ENCODE data around the gene FBXO34. TPM values are rescaled to one million over a fixed set of nuclear protein-coding genes. Genes with fewer than 3 reads are reported as not detected.
"Not testable (repeated sequence)": the region's sequence is repeated elsewhere in the genome, so short reads cannot be mapped to it uniquely, and the experiment has no call there.

The FBXO34 gene
- total RNA-seq, 4 donors from 2014 or later: 33.3 to 43.1 (median 34.5) TPM

DNA sequence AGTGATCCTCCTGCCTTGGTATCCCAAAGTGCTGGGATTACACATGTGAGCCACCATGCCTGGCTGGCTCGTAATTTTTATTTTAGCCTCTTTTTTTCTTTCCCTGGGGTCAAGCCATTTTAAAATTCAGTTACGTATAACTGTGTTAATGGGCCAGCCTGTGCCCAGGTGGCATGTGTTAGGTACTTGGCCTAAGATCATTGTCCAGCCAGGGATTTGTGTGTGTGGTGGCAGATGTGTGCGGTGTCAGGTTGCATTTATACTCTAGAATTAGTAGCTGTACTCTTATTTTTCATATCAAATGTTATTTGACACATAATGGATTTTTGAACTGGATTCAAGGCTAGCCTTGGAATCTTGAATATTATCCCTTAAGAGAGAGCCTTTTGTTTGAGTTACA, 69.3 kb downstream of the FBXO34 start:
- H3K27me3 ChIP-seq: no peaks in the 10 kb centered on the region
- no peak for DNase-seq
- no peak overlapping the region for H3K4me3 ChIP-seq
- H3K36me3 ChIP-seq: no peaks in the 10 kb centered on the region
- 94 to 100% methylated on average over 3 of the region's 3 CpGs for WGBS, 2 donors
- H3K4me1 ChIP-seq: peaks cover 0 to 73% (median 21%) of the 10 kb centered on the region in 3 donors
- H3K9me3 ChIP-seq: no peaks in the 10 kb centered on the region
- H3K27ac ChIP-seq: peak overlapping the region in 1 of 4 donors; percentile 22
- TF ChIP-seq, protein P1, sequence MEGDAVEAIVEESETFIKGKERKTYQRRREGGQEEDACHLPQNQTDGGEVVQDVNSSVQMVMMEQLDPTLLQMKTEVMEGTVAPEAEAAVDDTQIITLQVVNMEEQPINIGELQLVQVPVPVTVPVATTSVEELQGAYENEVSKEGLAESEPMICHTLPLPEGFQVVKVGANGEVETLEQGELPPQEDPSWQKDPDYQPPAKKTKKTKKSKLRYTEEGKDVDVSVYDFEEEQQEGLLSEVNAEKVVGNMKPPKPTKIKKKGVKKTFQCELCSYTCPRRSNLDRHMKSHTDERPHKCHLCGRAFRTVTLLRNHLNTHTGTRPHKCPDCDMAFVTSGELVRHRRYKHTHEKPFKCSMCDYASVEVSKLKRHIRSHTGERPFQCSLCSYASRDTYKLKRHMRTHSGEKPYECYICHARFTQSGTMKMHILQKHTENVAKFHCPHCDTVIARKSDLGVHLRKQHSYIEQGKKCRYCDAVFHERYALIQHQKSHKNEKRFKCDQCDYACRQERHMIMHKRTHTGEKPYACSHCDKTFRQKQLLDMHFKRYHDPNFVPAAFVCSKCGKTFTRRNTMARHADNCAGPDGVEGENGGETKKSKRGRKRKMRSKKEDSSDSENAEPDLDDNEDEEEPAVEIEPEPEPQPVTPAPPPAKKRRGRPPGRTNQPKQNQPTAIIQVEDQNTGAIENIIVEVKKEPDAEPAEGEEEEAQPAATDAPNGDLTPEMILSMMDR (IDR thresholded peaks at IDR 0.05): no peak
- no peak for TF ChIP-seq POLR2A (IDR thresholded peaks at IDR 0.05)
- intact Hi-C loops (cut with DNase I): no loop called here

DNA sequence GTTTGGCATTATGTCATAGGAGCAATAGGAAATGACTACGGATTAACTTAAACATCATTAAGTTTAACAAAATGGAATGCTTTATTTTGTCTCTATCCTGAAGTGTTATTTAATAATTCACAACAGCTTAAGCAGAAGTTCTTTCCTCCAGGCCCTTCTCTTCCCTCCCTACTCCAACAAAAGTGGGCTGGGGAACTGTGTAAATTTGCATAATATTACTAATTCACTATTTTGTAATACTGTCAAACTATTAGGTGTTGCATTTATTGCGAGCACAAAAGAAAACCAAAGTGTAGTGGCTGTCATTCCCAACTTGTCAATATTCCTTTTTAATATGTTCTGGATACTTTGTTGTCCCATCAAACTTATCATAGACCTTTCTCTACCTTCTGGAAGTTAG, 70.6 kb downstream of the FBXO34 start:
- no peak for DNase-seq
- TF ChIP-seq, protein P1 (IDR thresholded peaks at IDR 0.05): no peak
- TF ChIP-seq POLR2A (IDR thresholded peaks at IDR 0.05): no peak
- H3K27me3 ChIP-seq: no peaks in the 10 kb centered on the region
- H3K9me3 ChIP-seq: no peaks in the 10 kb centered on the region
- intact Hi-C loops (cut with DNase I): no loop called here
- no peak overlapping the region for H3K27ac ChIP-seq
- WGBS, 2 donors: 76 to 80% methylated on average over 2 of the region's 2 CpGs
- peaks cover 0 to 71% (median 14%) of the 10 kb centered on the region in 3 donors for H3K4me1 ChIP-seq
- no peaks in the 10 kb centered on the region for H3K36me3 ChIP-seq
- no peak overlapping the region for H3K4me3 ChIP-seq

DNA sequence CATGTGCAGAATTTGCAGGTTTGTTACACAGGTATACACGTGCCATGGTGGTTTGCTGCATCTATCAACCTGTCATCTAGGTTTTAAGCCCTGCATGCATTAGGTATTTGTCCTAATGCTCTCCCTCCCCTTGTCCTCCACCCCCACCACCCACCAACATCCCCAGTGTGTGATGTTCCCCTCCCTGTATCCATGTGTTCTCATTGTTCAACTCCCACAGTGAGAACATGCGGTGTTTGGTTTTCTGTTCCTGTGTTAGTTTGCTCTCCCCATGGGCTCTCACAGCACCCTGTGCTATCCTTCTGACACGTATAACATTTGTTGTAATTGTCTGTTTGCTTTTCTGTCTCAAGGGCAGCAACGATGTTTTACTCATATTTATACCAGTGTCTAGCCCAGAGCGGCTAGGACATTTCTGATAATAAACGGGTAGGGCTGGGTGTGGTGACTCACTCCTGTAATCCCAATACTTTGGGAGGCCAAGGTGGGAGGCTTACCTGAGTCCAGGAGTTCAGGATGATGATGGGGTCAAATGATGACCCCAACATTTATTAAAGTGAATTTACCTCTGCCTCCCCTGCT, 73.5 kb downstream of the FBXO34 start:
- H3K27ac ChIP-seq; H3K27me3 ChIP-seq; intact Hi-C loops (cut with DNase I); H3K4me3 ChIP-seq; H3K9me3 ChIP-seq; DNase-seq; H3K36me3 ChIP-seq: not testable (repeated sequence)
- WGBS, 2 donors: 59 to 66% methylated on average over 6 of the region's 6 CpGs
- peaks cover 6 to 73% (median 18%) of the 10 kb centered on the region in 3 donors for H3K4me1 ChIP-seq

DNA sequence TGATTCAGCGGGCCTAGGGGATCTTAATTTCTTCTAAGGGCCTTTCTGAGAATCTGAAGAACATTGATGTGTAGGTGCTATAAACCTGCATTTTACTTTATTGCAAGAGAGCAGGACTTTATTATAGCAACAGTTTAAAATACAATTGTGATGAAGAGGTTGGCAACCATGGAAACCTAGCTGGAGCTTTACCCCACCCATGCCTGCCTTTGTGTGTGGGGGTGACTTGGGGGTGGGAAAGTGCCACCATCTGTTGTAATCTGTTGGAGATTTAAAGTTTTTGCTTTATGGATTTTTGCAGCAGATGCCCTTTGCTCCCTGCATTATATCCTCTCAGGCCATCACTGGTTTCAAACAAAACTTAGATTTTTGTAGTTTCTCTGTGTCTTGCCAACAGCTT, 75.8 kb downstream of the FBXO34 start:
- no peak for DNase-seq
- intact Hi-C loops (cut with DNase I): no loop called here
- no peaks in the 10 kb centered on the region for H3K9me3 ChIP-seq
- no peaks in the 10 kb centered on the region for H3K27me3 ChIP-seq
- H3K4me3 ChIP-seq: no peak overlapping the region
- H3K27ac ChIP-seq: no peak overlapping the region
- TF ChIP-seq, protein P1 (IDR thresholded peaks at IDR 0.05): no peak
- no peak for TF ChIP-seq POLR2A (IDR thresholded peaks at IDR 0.05)
- H3K36me3 ChIP-seq: peaks cover 9 to 18% (median 12%) of the 10 kb centered on the region in 3 donors
- H3K4me1 ChIP-seq: peaks cover 6 to 63% (median 14%) of the 10 kb centered on the region in 3 donors
- 100% methylated on average over 1 of the region's 1 CpG for WGBS, 2 donors

DNA sequence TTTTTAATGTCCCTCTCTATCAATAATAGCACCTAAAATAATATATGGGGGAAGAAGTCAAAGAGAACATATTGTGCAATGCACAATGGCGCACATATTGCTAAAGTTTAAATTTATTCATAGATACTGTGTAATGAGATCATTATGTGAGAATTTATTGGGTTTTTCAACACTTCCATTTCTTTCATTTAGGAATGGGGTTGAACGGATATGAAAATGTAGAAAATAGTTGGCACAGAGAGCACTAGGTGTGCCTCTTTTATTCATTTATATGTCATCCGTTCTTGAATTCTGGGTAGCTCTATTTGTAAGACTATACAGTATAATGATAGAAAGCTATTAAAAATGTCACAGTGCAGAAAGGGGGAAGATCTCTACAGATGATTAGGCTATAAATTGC, 76.5 kb downstream of the FBXO34 start:
- WGBS, 2 donors: 53 to 73% methylated on average over 3 of the region's 3 CpGs
- intact Hi-C loops (cut with DNase I): loop anchor here (2.0 kb wide), 1 partner anchor 69 kb away; no protein-coding TSS in a partner anchor
- peaks cover 6 to 63% (median 14%) of the 10 kb centered on the region in 3 donors for H3K4me1 ChIP-seq

More for the DNA sequence above, 76.5 kb downstream of the FBXO34 start:
- H3K27ac ChIP-seq: no peak overlapping the region
- H3K27me3 ChIP-seq: no peaks in the 10 kb centered on the region
- no peak overlapping the region for H3K4me3 ChIP-seq
- no peak for DNase-seq
- H3K9me3 ChIP-seq: no peaks in the 10 kb centered on the region
- TF ChIP-seq, protein P1 (IDR thresholded peaks at IDR 0.05): no peak
- no peak for TF ChIP-seq POLR2A (IDR thresholded peaks at IDR 0.05)
- H3K36me3 ChIP-seq: peaks cover 9 to 26% (median 12%) of the 10 kb centered on the region in 3 donors

Data from esophagus squamous epithelium (tissue), 5 donors.